AG04450 (cell line): Measurements from ENCODE around the gene ANKAR. TPM values are rescaled to one million over a fixed set of nuclear protein-coding genes. Genes with fewer than 3 reads are reported as not detected.

Source experiments
- CTCF ChIA-PET: fragments of 300-600, 350-600 bp; formaldehyde crosslinking; extraction: SDS; loops from one replicate; lab custom pipeline; 2022; ENCODE audit warnings: antibody characterized with exemption, inconsistent platforms; lab: Charles Lee
- POLR2A ChIA-PET: fragments of 350-600 bp; formaldehyde crosslinking; extraction: SDS; loops from one replicate; lab custom pipeline; 2021; ENCODE audit warnings: antibody characterized with exemption, inconsistent platforms; lab: Yijun Ruan, JAX
- DNase-seq: peaks from one replicate; pipeline ENCODE4 v3.0.0-alpha.2; 2011; ENCODE audit warnings: low read depth, low spot score
- H3K27ac ChIP-seq: one replicate; pipeline ENCODE4 v1.5.1; 2012; ENCODE audit warnings: low read depth, low read length, control low read depth
- H3K27me3 ChIP-seq: one replicate; pipeline ENCODE4 v1.6.0; 2012; ENCODE audit warnings: low read length; ENCODE audit not compliant: control insufficient read depth, insufficient read depth
- H3K4me3 ChIP-seq: 2 replicates; pipeline ENCODE4 v1.5.1; 2011; ENCODE audit warnings: mild to moderate bottlenecking, low read depth, low read length, control low read depth
- H3K9me3 ChIP-seq: 2 replicates; pipeline ENCODE4 v1.5.1; 2012; ENCODE audit warnings: low read length; ENCODE audit not compliant: control insufficient read depth, insufficient read depth
- polyA minus RNA-seq: library from RNA; depleted of rRNA, polyadenylated mRNA; stranded (reverse); fragments of >200 nt; gene quantifications from 2 replicates; pipeline ENCODE4 v1.2.3, GENCODE V29; 2011; rRNA and poly(A)+ RNA removed
- polyA plus RNA-seq: library from polyadenylated mRNA; depleted of rRNA; stranded (reverse); fragments of >200 nt; gene quantifications from 2 replicates; pipeline ENCODE4 v1.2.3, GENCODE V29; 2011; rRNA removed
- TF ChIP-seq, protein P1 (sequence below): IDR thresholded peaks from 2 replicates; pipeline ENCODE4 v1.5.1; 2011; ENCODE audit warnings: low read depth, low read length, control low read depth, inconsistent platforms

The ANKAR gene
- polyA plus RNA-seq (1.9 and 3.5 TPM in 2 replicates), polyA minus RNA-seq (4.4 and 7.3 TPM in 2 replicates)

DNA sequence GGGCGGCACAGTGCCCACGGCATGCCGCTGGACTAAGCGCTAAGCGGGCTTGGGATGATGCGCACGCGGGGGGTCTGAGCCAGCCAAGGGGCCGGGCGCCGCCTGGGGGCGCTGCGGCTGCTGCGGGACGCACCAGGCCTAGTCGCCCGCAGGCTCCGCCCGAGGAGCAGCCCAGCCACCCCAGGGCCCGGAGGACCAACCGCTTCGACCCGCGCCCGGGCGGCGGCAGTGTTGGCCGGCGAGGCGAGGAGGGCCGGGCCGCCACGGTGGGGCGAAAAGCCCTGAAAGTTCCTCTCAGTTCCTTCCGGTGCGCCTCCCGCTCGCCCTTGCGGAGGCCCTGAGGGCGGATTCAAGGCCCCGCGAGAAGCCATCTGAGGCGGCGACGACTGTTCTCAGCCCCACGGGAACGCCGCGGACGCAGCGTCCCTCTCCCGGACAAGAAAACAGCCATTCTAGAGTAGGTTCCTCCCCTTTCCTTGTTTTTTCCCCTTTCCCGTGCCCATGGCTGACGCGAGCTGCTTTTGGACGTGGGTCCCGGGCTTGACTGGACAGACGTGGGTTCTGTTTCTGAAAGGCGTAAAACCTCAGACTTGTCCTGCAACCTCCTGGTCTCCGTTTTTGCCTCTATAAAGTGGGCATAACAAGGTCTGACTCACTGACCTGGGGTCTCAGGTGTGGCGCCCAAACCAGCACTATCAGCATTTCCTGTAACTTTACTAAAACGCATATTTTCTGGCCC is at the start of gene ANKAR:
ANKAR (plus strand) TSS at position 297 of the 739 bp plus-strand sequence. CDS start 1,821 bp downstream, outside the sequence.
- POLR2A ChIA-PET, result interaction anchor here (1.0 to 1.2 kb wide), 2 partner anchors 13 to 88 kb away, joined by 3 to 4 read pairs; partner anchors contain the start of genes ASNSD1 and OSGEPL1
- Histone ChIP-seq H3K27me3 (no peaks in the 10 kb centered on the region), H3K27ac (peak within 1 kb of the TSS; percentile 93), H3K9me3 (no peaks in the 10 kb centered on the region), H3K4me3 (peak within 1 kb of the TSS; percentile 72)
- TF ChIP-seq, protein P1, sequence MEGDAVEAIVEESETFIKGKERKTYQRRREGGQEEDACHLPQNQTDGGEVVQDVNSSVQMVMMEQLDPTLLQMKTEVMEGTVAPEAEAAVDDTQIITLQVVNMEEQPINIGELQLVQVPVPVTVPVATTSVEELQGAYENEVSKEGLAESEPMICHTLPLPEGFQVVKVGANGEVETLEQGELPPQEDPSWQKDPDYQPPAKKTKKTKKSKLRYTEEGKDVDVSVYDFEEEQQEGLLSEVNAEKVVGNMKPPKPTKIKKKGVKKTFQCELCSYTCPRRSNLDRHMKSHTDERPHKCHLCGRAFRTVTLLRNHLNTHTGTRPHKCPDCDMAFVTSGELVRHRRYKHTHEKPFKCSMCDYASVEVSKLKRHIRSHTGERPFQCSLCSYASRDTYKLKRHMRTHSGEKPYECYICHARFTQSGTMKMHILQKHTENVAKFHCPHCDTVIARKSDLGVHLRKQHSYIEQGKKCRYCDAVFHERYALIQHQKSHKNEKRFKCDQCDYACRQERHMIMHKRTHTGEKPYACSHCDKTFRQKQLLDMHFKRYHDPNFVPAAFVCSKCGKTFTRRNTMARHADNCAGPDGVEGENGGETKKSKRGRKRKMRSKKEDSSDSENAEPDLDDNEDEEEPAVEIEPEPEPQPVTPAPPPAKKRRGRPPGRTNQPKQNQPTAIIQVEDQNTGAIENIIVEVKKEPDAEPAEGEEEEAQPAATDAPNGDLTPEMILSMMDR, result peak; percentile 71
- CTCF ChIA-PET, result interaction anchor here (0.6 to 7.8 kb wide), 8 partner anchors 11 to 397 kb away, joined by 3 to 114 read pairs (median 14); partner anchors contain the start of genes ASNSD1 and OSGEPL1
- peak; percentile 70 for DNase-seq

DNA sequence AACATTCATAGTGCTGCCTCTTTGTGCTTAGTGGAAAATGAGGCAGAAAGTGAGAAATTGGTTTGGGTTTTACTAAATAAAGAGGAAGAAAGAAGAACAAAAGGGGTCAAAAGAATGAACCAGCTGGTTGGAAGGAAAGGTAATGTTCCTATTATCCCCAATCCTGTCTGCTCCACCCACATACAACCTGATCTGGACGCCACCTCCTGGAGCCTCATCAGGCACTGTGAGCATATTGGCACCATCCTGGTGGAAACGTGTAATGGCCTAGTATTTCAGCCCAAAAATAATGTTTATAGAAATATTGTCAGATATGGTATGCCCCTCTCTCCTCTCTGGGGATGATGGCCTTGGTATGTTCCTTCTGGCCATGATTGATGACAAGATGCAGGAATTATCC is 48.8 kb upstream of the ANKAR start:
- Histone ChIP-seq H3K4me3 (no peak overlapping the region), H3K9me3 (no peaks in the 10 kb centered on the region), H3K27me3 (no peaks in the 10 kb centered on the region), H3K27ac (no peak overlapping the region)
- no peak for DNase-seq
- TF ChIP-seq, protein P1, result no peak
- ChIA-PET POLR2A (interaction anchor here (0.5 kb wide), 1 partner anchor 149 kb away, joined by 3 read pairs; no protein-coding TSS in a partner anchor), CTCF (interaction anchor here (1.2 kb wide), 1 partner anchor 35 kb away, joined by 3 read pairs; no protein-coding TSS in a partner anchor)

GRCh38 chr2:189627789-189628188 is 46.7 kb upstream of the ANKAR start:
- CTCF ChIA-PET, result interaction anchor here (2.5 kb wide), 1 partner anchor 33 kb away, joined by 15 read pairs; no protein-coding TSS in a partner anchor

GRCh38 chr2:189628817-189629530 is 45.5 kb upstream of the ANKAR start:
- H3K9me3 ChIP-seq, result no peaks in the 10 kb centered on the region
- DNase-seq, result no peak
- TF ChIP-seq, protein P1, result no peak
- ChIA-PET POLR2A (interaction anchor here (1.4 kb wide), 1 partner anchor 16 kb away, joined by 3 read pairs; no protein-coding TSS in a partner anchor), CTCF (interaction anchor here (1.6 to 2.5 kb wide), 3 partner anchors 14 to 32 kb away, joined by 4 to 15 read pairs (median 6); no protein-coding TSS in a partner anchor)
- no peak overlapping the region for H3K4me3 ChIP-seq
- no peak overlapping the region for H3K27ac ChIP-seq
- H3K27me3 ChIP-seq, result no peaks in the 10 kb centered on the region

More at GRCh38 chr2:189627789-189628188, 46.7 kb upstream of the ANKAR start:
- H3K4me3 ChIP-seq, result no peak overlapping the region
- H3K27me3 ChIP-seq, result no peaks in the 10 kb centered on the region
- POLR2A ChIA-PET, result no interaction called here
- no peaks in the 10 kb centered on the region for H3K9me3 ChIP-seq
- TF ChIP-seq, protein P1, result no peak
- no peak for DNase-seq
- no peak overlapping the region for H3K27ac ChIP-seq
